Eye (tissue), 1 donor: ENCODE measurements around the gene STARD6.
"Not testable (repeated sequence)": the region's sequence is repeated elsewhere in the genome, so short reads cannot be mapped to it uniquely, and the experiment has no call there.

Experiments
- DNase-seq: peaks from one replicate; pipeline ENCODE4 v3.0.0-alpha.2; 2015

STARD6 gene, protein sequence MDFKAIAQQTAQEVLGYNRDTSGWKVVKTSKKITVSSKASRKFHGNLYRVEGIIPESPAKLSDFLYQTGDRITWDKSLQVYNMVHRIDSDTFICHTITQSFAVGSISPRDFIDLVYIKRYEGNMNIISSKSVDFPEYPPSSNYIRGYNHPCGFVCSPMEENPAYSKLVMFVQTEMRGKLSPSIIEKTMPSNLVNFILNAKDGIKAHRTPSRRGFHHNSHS

DNA sequence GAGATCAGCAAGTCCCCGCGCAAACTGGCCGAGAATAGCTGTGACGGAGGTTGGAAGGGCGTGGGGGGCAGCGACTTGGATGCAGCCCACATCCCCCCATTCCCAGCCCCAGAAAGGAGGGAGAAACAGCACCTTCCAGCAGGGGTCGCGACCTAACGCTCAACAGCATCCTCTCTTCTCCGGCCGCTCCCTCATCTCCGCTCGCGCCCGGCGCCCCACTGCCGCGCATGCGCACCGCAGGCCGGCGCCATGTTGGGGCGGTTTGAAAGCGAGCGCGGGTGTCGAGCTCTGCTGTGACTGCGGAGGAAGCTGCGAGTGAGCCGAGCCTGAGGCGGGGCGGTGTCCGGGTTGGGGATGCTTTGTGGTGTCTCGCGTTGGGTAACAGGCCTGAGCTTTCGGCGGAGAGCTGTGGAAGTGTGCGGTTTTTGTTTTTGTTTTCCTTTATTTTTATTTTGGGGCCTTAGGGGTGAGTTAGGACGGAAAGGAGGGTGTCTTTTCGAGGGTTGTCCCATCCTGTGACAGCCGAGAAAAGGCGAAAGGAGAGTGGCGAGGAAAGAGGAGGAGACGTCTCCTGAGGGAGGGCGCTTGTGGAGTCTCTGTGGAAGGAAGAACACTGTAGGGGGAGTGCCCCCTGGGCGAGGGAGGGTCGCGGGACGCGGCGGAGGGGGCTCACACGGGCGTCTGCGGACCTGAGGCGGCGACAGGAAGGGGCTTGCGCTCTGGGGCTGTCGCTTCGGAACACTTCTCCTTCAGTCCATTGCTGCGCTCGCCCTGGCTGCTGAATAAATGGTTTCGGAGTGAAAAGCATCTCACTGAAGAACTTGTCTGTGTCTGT is at the start of gene STARD6, which contains the start of gene C18orf54:
Gene STARD6 (minus strand): TSS at position 199 of the 835 bp plus-strand sequence. CDS start 3,285 bp downstream, outside the sequence.
Gene C18orf54 (plus strand): TSS at position 247 of the 835 bp plus-strand sequence. CDS start 2,667 bp downstream, outside the sequence.
- peak; percentile 97 for DNase-seq

DNA sequence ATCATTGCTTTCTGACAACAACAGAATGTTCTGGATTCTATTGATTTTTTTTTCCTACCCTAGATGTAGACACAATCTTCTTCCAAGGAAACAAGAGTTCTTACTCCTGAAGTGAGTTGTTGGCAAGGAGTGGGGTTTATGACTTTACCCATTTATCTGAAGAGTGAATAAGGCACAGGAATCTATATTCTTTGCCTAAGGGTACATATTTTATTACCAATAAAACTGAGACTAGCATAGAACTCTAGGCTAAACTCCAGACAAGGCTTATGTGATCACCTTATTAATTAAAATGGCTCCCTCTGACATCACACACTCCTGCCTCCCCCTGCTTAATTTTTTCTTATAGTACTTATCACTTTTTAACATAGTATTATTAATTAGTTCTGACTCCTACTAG is 47.6 kb upstream of the STARD6 start:
- no peak for DNase-seq

DNA sequence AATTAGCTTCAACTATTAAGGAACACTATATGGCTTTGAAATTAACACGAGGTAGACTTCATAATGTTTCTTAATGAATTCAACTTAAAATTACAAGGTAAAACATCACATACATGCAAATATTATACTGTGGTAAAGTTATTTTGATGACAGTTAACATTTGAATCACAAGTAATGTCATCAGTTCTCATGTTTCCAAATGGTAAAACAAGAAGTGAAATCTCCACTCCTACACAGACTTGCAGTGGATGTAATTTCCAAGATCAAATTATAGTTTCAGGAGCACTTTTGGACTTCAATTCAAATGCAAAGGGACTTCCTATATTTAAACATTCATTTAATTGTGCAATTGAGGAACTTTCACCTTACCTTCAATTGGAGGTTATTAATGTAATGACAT is 39.1 kb upstream of the STARD6 start:
- no peak for DNase-seq

DNA sequence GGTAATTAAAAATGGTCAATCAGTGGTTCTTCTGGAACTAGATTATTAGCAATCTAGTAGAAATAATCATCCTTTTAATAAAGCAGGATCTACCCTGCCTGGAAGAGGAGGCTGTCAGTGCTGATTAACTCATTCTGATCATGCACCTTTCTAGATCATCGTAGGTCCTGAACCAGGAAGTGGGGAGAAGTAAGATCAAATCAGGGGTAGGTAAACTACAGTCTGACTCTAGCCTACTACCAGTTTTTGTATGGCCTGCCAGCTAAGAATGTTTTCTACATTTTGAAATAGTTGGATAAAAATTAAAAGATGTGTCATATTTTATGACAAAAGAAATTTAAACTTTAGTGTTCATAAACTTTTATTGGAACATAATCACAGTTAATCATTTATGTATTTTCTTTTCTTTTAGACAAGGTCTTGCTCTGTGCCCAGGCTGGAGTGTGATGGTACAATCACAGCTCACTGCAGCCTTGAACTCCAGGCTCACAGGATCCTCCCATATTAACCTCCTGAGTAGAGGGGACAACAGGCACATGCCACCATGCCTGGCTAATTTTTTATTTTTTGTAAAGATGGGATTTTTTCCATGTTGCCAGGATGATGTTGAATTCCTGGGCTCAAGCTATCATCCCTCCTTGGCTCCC is 36.1 kb upstream of the STARD6 start:
- no peak for DNase-seq

DNA sequence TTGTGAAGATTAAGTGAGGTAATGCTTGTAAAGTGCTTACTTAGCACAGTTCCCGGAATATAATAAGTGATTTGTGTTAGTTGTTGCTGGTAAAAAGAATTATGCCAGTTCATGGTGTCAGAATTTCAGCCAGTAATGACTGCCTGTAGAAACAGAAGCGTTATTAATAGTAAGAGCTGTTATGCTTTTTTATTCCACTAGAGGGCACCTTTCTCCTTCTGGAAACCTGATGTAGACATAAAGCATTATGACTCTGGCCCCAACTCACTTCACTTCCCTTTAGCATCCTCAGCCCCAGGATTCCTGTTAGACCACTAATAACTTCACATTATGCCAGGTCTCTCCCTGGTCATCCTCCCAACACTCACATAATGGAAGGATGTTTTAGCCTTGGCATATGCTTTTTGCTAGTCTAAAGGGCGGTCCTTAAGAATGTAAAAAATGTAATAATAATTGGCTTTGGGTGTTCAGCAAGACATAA is 34.9 kb upstream of the STARD6 start:
- peak; percentile 89 for DNase-seq

DNA sequence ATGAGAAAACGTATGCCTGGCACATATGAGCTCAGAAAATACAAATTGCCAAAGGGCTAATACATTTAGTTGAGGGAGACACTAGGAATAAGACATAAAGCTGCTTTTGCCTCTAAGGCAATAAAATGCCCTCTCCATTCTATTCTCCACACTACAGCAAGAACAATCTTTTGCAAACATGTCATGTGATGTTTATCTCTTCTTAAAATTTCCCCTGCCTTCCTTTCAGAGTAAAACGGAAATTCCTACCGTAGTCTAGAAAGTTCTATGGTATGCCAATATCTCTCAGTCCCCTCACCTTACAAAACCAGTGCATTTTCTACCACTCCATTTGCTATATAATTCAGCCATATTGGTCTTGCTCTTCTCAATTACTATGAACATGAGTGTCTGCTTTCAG is 33.2 kb upstream of the STARD6 start:
- no peak for DNase-seq

DNA sequence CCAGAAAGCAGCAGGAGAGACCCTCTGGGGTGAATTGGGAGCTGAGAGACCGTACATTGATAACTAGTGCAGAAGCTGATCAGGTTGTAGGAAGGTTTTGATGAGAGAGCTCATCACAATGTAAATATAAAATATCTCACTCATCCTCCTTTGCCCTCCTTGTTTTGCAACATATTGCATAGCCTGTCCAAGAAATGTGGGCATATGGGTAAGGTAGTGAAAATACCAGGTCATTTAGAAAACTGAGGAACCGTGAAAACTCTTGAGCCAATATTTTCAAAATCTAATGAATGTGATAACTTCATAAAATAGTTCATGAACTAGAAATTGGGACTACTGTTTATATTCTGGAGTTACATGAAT is 31.5 kb upstream of the STARD6 start:
- DNase-seq = no peak

DNA sequence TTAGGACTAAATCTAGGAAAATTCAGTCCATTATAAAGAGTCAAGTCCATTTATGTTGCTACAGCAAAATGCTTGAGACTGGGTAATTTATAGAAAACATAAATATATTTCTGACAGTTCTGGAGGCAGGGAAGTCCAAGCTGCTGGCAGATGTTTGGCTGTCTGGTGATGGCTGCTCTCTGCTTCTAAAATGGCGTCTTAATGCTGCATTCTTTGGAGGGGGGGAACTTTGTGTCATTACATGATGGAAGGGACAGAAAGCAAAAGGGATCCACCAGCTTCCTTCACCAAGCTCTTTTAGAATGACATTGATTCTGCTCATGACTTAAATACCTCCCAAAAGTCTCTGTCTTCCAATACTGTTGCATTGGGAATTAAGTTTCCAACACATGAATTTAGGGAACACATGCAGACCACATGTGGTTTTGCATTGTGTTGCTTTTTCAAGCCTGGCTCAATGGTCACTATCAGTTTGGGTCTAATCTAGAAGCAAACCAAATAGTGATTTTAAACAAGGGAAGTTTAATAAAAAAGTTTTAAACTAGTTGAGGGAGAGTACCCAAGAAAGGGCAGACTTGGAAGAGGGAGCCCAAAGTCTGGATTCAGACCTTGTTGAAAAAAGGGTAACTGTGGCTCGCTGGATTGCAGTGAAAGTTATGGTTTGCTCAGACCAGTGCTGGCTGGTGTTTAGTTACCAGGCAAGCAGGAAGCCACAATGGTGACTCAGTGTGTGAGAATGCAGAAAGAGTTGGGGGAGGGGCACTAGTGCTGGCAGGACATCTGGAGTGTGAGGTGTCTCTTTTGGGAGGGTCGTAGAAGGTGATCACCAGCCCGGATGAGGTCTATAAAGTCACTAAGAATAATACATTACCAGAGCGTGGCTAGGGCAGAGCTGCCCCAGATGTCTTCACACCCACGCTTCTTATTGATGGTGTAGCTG is 30.8 kb upstream of the STARD6 start:
- no peak for DNase-seq

DNA sequence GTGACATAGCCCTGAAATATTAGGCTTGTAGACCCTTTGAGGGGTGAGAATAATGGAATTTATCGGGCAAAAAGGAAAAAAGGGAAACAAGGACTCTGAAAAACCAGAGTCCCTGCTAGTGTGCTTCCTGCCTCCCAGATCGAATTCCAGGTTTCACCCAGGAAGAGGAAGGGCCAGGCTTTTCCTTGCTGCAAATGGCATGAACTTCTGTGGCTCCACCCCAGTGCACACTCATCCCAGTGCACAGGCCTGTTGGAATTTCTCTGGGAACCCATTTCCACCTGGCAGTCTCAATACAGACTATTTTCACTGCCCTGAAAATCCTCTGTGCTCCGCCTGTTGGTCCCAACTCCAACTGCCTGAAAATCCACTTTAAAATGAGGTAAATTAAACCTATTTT is 30.0 kb upstream of the STARD6 start:
- no peak for DNase-seq

DNA sequence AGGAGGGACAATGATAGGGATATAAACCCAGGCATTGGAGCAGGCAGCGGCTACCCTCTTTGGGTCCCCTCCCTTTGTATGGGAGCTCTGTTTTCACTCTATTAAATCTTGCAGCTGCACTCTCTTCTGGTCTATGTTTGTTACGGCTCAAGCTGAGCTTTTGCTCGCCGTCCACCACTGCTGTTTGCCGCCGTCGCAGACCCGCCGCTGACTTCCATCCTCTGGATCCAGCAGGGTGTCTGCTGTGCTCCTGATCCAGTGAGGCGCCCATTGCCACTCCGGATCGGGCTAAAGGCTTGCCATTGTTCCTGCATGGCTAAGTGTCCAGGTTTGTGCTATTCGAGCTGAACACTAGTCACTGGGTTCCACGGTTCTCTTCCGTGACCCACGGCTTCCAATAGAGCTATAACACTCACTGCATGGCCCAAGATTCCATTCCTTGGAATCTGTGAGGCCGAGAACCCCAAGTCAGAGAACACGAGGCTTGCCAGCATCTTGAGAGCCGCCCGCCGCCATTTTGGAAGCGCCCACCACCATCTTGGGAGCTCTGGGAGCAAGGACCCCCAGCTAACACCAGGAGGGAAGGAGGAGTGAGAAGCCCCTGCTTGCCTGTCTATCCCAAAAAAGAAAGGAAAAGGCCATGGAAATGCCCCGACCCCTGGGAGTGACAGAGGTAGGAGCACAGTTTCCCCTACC is 29.3 kb upstream of the STARD6 start:
- DNase-seq = not testable (repeated sequence)

DNA sequence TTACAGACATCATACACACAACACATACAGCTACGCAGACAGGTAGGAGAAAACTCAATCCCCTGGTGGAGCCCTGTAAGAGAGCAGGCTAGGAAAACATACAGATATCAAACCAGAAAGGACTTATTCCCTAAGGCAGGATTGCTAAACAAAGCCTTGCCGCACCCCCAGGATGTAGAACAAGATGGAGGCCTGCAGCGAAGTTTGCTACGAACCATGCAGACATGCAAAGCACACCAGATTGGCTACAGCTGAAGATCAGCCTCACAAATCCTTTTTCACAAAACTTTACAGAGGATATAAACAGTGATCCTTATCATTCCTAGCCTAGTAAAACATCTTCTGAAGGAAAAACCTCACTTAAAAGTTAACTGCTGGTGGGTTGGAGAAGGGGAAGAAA is 28.4 kb upstream of the STARD6 start:
- DNase-seq = no peak

DNA sequence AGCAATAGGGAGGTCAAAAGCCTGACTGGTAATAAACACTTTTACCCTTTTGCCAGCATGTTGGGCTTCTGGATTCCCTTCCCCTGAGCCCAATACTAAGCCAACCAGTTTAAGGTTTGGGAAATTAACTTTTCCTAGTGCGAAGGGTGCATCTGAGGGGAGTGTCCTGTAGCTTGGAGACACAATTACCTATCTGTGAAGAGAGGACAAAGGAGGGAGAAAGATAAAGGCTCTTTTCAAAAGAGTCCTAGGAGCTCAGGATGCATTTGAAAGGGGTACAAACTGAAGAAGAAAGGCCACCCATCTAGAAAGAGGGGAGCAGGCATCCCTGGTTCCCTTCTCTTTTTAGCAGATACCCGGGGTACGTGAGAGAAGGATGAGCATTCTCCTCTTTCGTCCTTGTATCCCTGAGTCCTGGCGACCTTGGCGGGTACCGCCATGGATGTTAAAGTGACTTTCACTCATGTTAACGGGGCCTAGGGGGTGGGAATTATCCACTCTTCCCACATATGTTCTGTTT is 25.1 kb upstream of the STARD6 start:
- no peak for DNase-seq

DNA sequence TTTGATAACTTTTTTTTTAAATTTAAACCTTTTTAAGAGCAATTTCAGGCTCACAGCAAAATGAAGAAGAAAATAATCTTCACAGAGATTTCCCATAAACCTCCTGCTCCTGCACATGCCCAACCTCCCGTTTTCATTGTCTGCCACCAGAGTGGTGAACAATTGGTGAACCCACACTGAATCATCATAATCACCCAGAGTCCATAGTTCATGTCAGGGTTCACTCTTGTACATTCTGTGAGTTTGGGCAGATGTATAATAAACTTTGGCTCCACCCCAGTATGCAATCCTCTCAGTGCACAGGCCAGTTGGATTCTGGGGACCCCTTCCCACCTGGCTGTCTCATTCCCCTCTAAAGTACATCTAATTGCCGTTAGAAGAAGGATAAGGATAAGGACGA is 24.4 kb upstream of the STARD6 start:
- no peak for DNase-seq

DNA sequence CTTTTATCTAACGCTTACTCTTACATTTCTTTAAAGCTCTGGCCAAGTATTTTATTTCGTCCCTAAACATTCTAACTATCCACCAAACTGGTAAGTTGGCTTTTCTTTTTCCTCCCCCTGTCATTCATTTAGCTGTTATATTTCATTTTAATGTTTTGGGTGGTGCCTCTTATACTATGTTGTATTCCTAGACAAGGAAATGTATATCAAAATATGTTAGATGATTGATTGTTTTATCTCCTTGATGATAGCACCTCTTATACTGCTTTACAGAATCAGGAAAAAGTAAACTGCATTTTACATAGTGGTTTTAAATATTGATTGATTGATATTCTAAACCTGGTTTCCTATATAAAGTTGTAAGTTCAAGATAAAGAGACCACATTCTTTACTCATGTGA is 24.0 kb upstream of the STARD6 start:
- DNase-seq = no peak

DNA sequence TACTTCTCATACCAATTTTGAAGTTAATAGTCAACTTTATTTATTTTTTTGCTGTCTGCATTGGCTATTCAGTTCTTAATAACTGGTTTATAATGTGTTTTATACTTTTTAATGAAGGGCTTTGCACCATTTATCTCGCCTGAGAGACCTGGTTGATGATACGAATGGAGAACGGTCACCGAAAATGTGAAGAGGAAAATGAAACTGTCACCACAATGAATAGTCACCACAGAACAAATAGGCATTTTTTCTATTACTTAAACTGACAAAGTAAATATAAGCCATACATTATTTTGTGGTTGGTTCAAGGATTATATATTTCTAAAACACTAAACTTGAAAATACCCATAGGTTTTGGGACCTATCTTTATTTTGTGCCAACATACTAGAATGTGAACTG is 20.4 kb upstream of the STARD6 start:
- no peak for DNase-seq

DNA sequence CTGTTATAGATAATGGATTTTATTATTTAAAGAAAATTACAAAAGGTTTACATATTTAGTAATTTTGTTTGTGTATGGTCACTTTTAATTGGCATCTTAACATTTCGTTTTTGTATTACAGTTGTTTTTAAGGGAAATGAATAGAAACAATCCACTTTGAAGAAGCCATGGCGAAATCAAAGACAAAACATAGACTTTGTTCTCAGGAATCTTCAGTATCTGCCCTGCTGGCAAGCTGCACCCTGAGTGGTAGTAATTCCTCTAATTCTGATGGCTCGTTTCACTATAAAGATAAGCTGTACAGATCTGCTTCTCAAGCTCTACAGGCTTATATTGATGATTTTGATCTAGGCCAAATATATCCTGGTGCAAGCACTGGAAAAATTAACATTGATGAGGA is 2.7 kb upstream of the STARD6 start:
- peak; percentile 5 for DNase-seq

DNA sequence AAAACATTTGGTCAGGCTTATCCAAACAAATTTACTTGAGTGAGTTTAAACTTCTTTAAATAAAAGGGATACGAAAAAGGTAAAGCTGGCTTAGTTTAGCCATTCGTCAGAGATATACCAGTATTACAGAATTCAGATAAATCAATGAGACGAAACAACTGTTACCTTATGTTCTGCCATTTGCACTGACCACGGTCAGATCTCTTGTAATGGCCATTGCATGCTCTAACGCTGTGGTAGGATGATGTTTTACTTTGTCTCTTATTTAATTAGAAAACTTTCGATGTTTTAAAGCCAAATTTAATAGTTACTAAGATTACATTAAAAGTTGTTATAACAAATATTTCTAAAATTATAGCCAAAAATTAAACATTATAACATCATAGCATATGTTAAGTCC is 1.6 kb upstream of the STARD6 start:
- DNase-seq = peak; percentile 41

DNA sequence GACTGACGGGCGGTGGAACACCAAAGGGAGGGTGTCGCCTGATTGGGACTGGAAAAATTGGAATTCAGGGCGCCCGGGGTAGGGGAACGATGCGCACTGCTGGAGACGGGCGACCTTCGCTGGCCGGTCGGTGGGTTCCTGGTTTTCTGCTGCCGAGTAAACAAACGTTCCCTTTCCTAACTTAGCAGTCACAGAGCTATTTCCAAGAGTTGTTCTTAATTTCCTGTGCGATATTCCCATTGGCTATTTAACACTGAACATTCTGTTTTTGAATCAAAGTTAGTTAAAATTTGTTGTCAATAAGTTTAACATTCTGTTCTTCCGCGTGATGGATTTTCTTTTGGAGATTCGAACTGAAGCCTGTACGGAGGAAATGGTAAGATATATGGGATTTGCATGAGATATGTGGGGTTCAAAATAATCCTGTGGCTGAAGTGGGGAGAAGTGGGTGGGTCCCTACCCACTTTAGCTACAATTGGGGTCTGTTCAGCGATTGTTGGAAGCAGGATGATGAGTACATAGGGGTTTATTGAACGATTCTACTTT is 910 bp upstream of the STARD6 start:
- DNase-seq = no peak

DNA sequence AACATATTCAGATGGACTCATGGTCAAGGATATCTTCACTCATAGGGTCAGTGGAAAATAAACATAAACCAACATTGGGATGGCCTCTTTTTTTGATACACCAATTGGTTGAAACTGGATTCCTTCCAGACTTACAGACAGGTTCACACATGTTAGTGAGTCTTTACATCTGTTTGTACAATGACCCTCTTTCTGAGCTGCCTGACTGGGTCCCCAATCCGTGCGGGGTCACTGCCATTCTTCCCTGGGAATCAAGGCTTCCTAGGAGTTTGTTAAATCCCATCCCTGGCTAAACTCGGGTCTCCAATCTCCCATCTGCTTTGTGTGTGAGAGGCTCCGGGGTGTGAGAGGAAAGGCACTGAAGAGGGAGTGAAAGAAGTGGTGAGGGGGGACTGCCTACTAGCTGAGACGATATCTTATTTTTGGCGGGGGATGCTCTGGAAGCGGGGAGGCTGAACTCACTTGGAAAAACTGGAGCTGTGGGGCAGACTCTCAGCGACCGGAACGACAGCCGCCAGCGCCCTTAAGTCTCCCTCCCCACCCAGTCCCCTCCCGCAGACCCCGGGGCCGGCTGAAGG is 487 bp downstream of the STARD6 start:
- DNase-seq = no peak

DNA sequence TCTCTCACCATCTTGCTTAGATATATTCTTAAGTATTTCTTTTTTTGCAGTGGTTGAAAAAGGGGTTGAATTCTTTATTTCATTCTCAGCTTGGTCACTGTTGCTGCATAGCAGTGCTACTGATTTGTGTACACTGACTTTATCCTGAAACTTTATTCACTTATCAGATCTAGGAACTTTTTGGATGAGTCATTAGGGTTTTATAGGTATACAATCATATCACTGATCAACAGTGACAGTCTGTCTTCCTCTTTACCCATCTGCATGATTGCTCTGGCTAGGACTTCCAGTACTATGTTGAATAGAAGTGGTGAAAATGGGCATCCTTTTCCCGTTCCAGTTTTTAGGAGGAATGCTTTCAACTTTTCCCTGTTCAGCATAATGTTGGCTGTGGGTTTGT is 6.5 kb downstream of the STARD6 start:
- DNase-seq = no peak

DNA sequence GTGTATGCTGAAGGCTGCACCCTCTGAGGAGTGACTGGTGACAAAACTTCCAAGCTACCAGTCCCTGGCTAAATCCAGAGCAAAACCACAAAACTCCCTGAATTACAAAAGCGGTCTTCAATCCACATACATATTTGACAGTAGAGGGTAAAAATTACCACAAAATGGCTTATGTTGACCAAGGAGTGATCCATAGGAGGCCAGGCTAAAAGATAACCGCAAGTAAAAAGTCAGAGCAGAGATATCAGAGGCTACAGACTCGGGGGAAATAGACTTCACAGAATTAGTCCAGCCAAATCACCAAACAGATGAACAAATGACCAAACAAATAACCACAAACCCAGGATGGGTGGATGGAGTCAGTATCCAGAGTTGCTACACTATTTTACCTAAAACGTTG is 19.4 kb downstream of the STARD6 start:
- no peak for DNase-seq
